Measurements from ENCODE around the gene VPS8.

GRCh38 chr3:185041540-185041939, 229.6 kb downstream of the VPS8 start:
- TF ChIP-seq CTCF (IDR thresholded peaks at IDR 0.05) (no peak), POLR2A (IDR thresholded peaks at IDR 0.05) (no peak)

Measured in heart left ventricle (tissue), 13 donors.